CD4-positive, alpha-beta T cell (primary cell): Measurements from ENCODE around the gene MBD5. TPM values are rescaled to one million over a fixed set of nuclear protein-coding genes. Genes with fewer than 3 reads are reported as not detected.

ENCODE experiments used
- ATAC-seq: fragments of 200-7000 bp; cut with Tn5 transposase; one replicate; pipeline ENCODE4 v1.10.0; 2022; ENCODE audit warnings: mild to moderate bottlenecking; ENCODE audit not compliant: poor library complexity
- CTCF ChIA-PET: fragments of 350-600 bp; sonication (Branson Sonifier 250); formaldehyde crosslinking; loops from one replicate; lab custom pipeline; 2021; ENCODE audit warnings: antibody characterized with exemption, inconsistent platforms; lab: Charles Lee
- POLR2A ChIA-PET: fragments of 350-600 bp; sonication (Branson Sonifier 250); formaldehyde crosslinking; loops from one replicate; lab custom pipeline; 2021; ENCODE audit warnings: antibody characterized with exemption, inconsistent platforms; lab: Charles Lee
- DNase-seq, 14 experiments: peaks; one replicate each; pipeline ENCODE4 v3.0.0-alpha.2; 2013 to 2020; ENCODE audit warnings: mixed read lengths in 2 of 14
- H3K27ac ChIP-seq, 2 donors: one replicate each; pipeline versions ENCODE4 v1.5.1 to v1.7.0; 2013; ENCODE audit warnings: low read length in 2 of 2, low read depth in 1 of 2, mild to moderate bottlenecking in 1 of 2
- H3K27me3 ChIP-seq, 2 experiments: 1 replicate in 1 of 2; 2 replicates in 1 of 2; pipeline versions ENCODE4 v1.6.1 to v1.7.0; 2013; ENCODE audit warnings: low read length in 2 of 2, control low read depth in 1 of 2, mild to moderate bottlenecking in 1 of 2, moderate library complexity in 1 of 2; ENCODE audit not compliant: insufficient read depth in 2 of 2, control insufficient read depth in 1 of 2
- H3K36me3 ChIP-seq: one replicate; pipeline ENCODE4 v1.6.1; 2013; ENCODE audit warnings: low read length, control low read depth; ENCODE audit not compliant: insufficient read depth
- H3K4me1 ChIP-seq: one replicate; pipeline ENCODE4 v1.6.1; 2013; ENCODE audit warnings: low read length, control low read depth; ENCODE audit not compliant: insufficient read depth
- H3K4me3 ChIP-seq: one replicate; pipeline ENCODE4 v1.5.1; 2013; ENCODE audit warnings: mild to moderate bottlenecking, low read length, moderate library complexity
- H3K9me3 ChIP-seq, 2 experiments: 1 replicate in 1 of 2; 2 replicates in 1 of 2; pipeline versions ENCODE4 v1.6.1 to v1.7.0; 2013; ENCODE audit warnings: low read length in 2 of 2, mild to moderate bottlenecking in 2 of 2, control low read depth in 1 of 2, moderate library complexity in 1 of 2; ENCODE audit not compliant: control insufficient read depth in 1 of 2, insufficient read depth in 1 of 2
- H3K27ac Mint-ChIP-seq: one replicate; pipeline ENCODE4 v1.8.0; 2020; ENCODE audit warnings: mixed read lengths
- H3K27me3 Mint-ChIP-seq: one replicate; pipeline ENCODE4 v1.8.0; 2021; ENCODE audit warnings: mixed read lengths
- H3K36me3 Mint-ChIP-seq: one replicate; pipeline ENCODE4 v1.8.0; 2021; ENCODE audit warnings: low read depth, mixed read lengths
- H3K4me1 Mint-ChIP-seq: one replicate; pipeline ENCODE4 v1.8.0; 2021; ENCODE audit warnings: low read depth, mixed read lengths
- H3K4me3 Mint-ChIP-seq: one replicate; pipeline ENCODE4 v1.8.0; 2020; ENCODE audit warnings: mild to moderate bottlenecking, mixed read lengths
- H3K9me3 Mint-ChIP-seq: one replicate; pipeline ENCODE4 v1.8.0; 2020; ENCODE audit warnings: mixed read lengths
- CTCF ChIP-seq: fragments of 200-600 bp; IDR thresholded peaks from one replicate; pipeline ENCODE4 v1.8.0; 2022; ENCODE audit warnings: antibody characterized with exemption, mild to moderate bottlenecking
- intact Hi-C, 2 experiments: fragments of 100-400 bp; cut with DNase I in 1 of 2; cut with micrococcal nuclease in 1 of 2; formaldehyde crosslinking; loops; one replicate each; pipeline versions ENCODE4 v1.15.1 to v1.9.0; 2023 to 2025; cut with DNase I, micrococcal nuclease
- total RNA-seq, 174 experiments: library from RNA in 2 of 174; stranded (reverse) in 2 of 174; gene quantifications; one replicate each; pipeline ENCODE4 v1.2.3 and lab custom pipeline; 2021 to 2026

Gene MBD5
- total RNA-seq, 2 experiments from 2014 or later: 49.8 to 52.9 TPM

- no peaks in the 10 kb centered on the region for H3K36me3 ChIP-seq
- intact Hi-C loops: no loop called here
- H3K27ac ChIP-seq: no peak overlapping the region
- Mint-ChIP-seq H3K27ac (no peak overlapping the region), H3K27me3 (no peaks in the 10 kb centered on the region), H3K36me3 (peaks cover 32% of the 10 kb centered on the region), H3K9me3 (peaks cover 2% of the 10 kb centered on the region), H3K4me1 (no peaks in the 10 kb centered on the region), H3K4me3 (no peak overlapping the region)
- POLR2A ChIA-PET: no interaction called here
- no peaks in the 10 kb centered on the region for H3K9me3 ChIP-seq
- DNase-seq: no peak
- ATAC-seq: no peak
- CTCF ChIA-PET: no interaction called here
- H3K4me3 ChIP-seq: no peak overlapping the region
- no peaks in the 10 kb centered on the region for H3K4me1 ChIP-seq
- no peaks in the 10 kb centered on the region for H3K27me3 ChIP-seq
- no peak for TF ChIP-seq CTCF
Measured at GRCh38 chr2:148273158-148273691, 252.3 kb downstream of the MBD5 start.

GRCh38 chr2:148279216-148279615 is 258.3 kb downstream of the MBD5 start:
- DNase-seq (no peak), ATAC-seq (no peak)
- no peaks in the 10 kb centered on the region for H3K4me1 Mint-ChIP-seq
- no peaks in the 10 kb centered on the region for H3K27me3 Mint-ChIP-seq
- Histone ChIP-seq H3K36me3 (no peaks in the 10 kb centered on the region), H3K27me3 (no peaks in the 10 kb centered on the region), H3K4me3 (no peak overlapping the region), H3K4me1 (no peaks in the 10 kb centered on the region), H3K27ac (no peak overlapping the region), H3K9me3 (no peaks in the 10 kb centered on the region)
- POLR2A ChIA-PET: interaction anchor here (1.0 kb wide), 1 partner anchor 52 kb away, joined by 3 read pairs; no protein-coding TSS in a partner anchor
- CTCF ChIA-PET: no interaction called here
- no peak overlapping the region for H3K4me3 Mint-ChIP-seq
- no peak overlapping the region for H3K27ac Mint-ChIP-seq
- intact Hi-C loops: no loop called here
- no peaks in the 10 kb centered on the region for H3K9me3 Mint-ChIP-seq
- TF ChIP-seq CTCF: no peak
- H3K36me3 Mint-ChIP-seq: peaks cover under 1% of the 10 kb centered on the region

GRCh38 chr2:148282201-148282600 is 261.3 kb downstream of the MBD5 start:
- no peaks in the 10 kb centered on the region for H3K4me1 ChIP-seq
- H3K27ac ChIP-seq: no peak overlapping the region
- intact Hi-C loops: no loop called here
- no peak overlapping the region for H3K27ac Mint-ChIP-seq
- ATAC-seq (no peak), DNase-seq (no peak)
- no peaks in the 10 kb centered on the region for H3K27me3 ChIP-seq
- no peaks in the 10 kb centered on the region for H3K9me3 ChIP-seq
- POLR2A ChIA-PET: no interaction called here
- TF ChIP-seq CTCF: no peak
- no peak overlapping the region for H3K4me3 Mint-ChIP-seq
- CTCF ChIA-PET: no interaction called here
- no peaks in the 10 kb centered on the region for H3K4me1 Mint-ChIP-seq
- no peaks in the 10 kb centered on the region for H3K36me3 ChIP-seq
- peaks cover 10% of the 10 kb centered on the region for H3K36me3 Mint-ChIP-seq
- no peak overlapping the region for H3K4me3 ChIP-seq
- H3K27me3 Mint-ChIP-seq: no peaks in the 10 kb centered on the region
- H3K9me3 Mint-ChIP-seq: no peaks in the 10 kb centered on the region
